Osteocyte (in vitro differentiated cells): Measurements from ENCODE around the gene RAP1GAP2. TPM values are rescaled to one million over a fixed set of nuclear protein-coding genes. Genes with fewer than 3 reads are reported as not detected.

ENCODE experiments used
- DNase-seq: peaks from one replicate; pipeline ENCODE4 v3.0.0; 2021; ENCODE audit warnings: mixed read lengths; ENCODE audit not compliant: unreplicated experiment; ENCODE audit errors: extremely low spot score
- H3K27ac Mint-ChIP-seq: one replicate; pipeline ENCODE4 v1.8.0; 2021; ENCODE audit warnings: mild to moderate bottlenecking, mixed read lengths; ENCODE audit not compliant: unreplicated experiment
- H3K27me3 Mint-ChIP-seq: one replicate; pipeline ENCODE4 v1.8.0; 2021; ENCODE audit warnings: mixed read lengths; ENCODE audit not compliant: unreplicated experiment
- H3K36me3 Mint-ChIP-seq: one replicate; pipeline ENCODE4 v1.8.0; 2021; ENCODE audit warnings: mixed read lengths; ENCODE audit not compliant: unreplicated experiment
- H3K4me1 Mint-ChIP-seq: one replicate; pipeline ENCODE4 v1.8.0; 2021; ENCODE audit warnings: mixed read lengths; ENCODE audit not compliant: unreplicated experiment
- H3K4me3 Mint-ChIP-seq: one replicate; pipeline ENCODE4 v1.8.0; 2021; ENCODE audit warnings: mild to moderate bottlenecking, moderate library complexity, mixed read lengths; ENCODE audit not compliant: unreplicated experiment
- H3K9me3 Mint-ChIP-seq: one replicate; pipeline ENCODE4 v1.8.0; 2021; ENCODE audit warnings: mixed read lengths; ENCODE audit not compliant: unreplicated experiment
- total RNA-seq: library from RNA; stranded (reverse); gene quantifications from 2 replicates; pipeline ENCODE4 v1.2.1, GENCODE V29; 2021
- TF ChIP-seq, protein P1 (sequence below): fragments of 200-600 bp; sonication (generic); IDR thresholded peaks from 2 replicates; pipeline ENCODE4 v1.5.0; 2021; ENCODE audit warnings: antibody characterized with exemption, mild to moderate bottlenecking, moderate library complexity

RAP1GAP2 gene
- total RNA-seq, 1 donor from 2014 or later: 6.3 TPM

DNA sequence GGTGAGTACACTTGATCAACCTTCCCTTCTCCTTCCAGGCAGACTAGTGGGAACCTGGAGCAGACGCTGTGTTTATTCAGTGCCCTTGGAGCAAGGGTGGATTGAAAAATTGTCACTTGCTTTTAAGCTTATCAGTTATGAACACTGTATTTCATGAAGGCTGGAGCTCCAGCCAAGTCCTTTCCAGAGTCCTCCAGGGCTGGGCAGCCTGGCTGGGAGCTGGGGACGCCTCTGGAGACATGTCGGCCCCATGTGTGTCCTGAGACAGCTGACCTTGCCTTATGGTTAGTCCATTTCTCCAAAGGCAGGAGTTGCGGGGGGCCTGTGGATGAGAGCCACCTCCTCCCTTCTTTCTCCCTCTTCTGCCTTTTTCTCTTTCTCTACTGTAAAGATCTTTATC is 67.0 kb downstream of the RAP1GAP2 start:
- TF ChIP-seq, protein P1, sequence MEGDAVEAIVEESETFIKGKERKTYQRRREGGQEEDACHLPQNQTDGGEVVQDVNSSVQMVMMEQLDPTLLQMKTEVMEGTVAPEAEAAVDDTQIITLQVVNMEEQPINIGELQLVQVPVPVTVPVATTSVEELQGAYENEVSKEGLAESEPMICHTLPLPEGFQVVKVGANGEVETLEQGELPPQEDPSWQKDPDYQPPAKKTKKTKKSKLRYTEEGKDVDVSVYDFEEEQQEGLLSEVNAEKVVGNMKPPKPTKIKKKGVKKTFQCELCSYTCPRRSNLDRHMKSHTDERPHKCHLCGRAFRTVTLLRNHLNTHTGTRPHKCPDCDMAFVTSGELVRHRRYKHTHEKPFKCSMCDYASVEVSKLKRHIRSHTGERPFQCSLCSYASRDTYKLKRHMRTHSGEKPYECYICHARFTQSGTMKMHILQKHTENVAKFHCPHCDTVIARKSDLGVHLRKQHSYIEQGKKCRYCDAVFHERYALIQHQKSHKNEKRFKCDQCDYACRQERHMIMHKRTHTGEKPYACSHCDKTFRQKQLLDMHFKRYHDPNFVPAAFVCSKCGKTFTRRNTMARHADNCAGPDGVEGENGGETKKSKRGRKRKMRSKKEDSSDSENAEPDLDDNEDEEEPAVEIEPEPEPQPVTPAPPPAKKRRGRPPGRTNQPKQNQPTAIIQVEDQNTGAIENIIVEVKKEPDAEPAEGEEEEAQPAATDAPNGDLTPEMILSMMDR: no peak
- Mint-ChIP-seq H3K4me3 (no peak overlapping the region), H3K36me3 (no peaks in the 10 kb centered on the region), H3K27me3 (no peaks in the 10 kb centered on the region), H3K4me1 (peaks cover 10% of the 10 kb centered on the region), H3K9me3 (no peaks in the 10 kb centered on the region), H3K27ac (no peak overlapping the region)
- DNase-seq: no peak

DNA sequence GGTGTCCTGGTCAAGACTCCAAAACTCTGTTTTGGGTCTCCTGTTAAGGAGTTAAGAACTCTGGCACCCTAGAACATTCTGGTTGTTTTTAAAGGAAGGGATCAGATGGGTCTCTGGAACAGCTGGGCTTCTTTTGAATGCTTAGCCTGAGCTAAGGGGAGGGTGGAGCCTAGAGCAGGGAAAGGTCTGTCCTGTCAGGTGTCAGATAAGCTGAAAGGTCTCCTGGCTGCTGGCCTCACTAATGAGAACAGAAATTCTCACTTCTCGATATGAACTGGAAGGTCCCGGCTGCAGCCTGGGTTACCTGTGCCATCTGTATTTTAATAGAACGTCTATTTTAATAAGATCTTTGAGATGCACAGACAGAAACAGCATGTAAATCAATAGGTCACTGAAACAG is 69.0 kb downstream of the RAP1GAP2 start:
- peaks cover 10% of the 10 kb centered on the region for H3K4me1 Mint-ChIP-seq
- no peaks in the 10 kb centered on the region for H3K27me3 Mint-ChIP-seq
- H3K36me3 Mint-ChIP-seq: no peaks in the 10 kb centered on the region
- no peak overlapping the region for H3K4me3 Mint-ChIP-seq
- no peaks in the 10 kb centered on the region for H3K9me3 Mint-ChIP-seq
- no peak for DNase-seq
- H3K27ac Mint-ChIP-seq: no peak overlapping the region
- TF ChIP-seq, protein P1: no peak

DNA sequence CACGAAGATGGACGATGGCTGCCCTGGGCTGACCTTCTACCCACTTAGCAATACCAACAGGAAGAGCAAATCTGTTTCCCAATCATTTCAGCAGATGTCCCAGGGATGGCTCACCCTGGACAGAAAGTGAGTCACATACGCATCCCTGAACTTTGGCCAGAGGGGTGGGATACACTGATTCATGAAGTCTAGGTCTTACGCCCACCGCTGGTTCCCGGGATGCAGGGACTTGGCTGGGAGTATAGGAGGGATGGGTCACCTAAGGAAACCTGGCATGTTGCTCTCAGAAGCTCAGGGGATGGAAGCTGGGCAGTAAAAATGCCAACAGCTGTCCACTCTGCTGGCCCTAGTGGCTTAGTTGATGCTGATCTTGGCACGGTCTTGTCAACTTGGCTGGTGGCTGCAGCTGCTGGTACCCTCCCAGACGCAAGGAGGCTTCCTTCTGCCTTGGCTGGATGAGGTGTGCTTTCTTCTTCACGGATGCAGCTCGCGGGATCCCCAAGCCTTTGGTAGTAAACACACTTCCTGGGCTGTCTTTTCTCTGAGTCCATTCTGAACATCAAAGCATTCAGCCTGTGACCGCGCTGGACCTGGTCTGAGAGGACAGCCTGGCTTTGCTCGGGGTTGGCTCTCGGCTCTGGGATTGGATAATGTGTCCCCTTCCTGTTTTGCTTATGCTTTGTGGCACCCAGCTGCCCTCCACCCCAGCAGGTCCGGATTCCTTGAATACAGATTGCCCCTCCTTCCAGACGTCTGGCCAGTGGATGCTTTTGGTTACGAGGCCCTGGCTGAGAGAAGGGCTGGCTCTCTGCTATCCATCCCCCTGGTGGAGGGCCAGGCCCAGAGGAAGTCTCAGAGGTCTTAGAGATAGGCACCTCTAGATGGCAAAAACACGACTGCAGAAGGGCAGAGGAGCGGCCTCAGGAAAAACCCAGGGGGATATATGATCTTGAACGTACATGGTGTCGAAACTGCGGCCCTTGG is 71.5 kb downstream of the RAP1GAP2 start:
- Mint-ChIP-seq H3K4me1 (peaks cover 10% of the 10 kb centered on the region), H3K4me3 (no peak overlapping the region), H3K36me3 (no peaks in the 10 kb centered on the region), H3K27me3 (no peaks in the 10 kb centered on the region), H3K27ac (peak overlapping the region; percentile 16), H3K9me3 (no peaks in the 10 kb centered on the region)
- TF ChIP-seq, protein P1: no peak
- no peak for DNase-seq

DNA sequence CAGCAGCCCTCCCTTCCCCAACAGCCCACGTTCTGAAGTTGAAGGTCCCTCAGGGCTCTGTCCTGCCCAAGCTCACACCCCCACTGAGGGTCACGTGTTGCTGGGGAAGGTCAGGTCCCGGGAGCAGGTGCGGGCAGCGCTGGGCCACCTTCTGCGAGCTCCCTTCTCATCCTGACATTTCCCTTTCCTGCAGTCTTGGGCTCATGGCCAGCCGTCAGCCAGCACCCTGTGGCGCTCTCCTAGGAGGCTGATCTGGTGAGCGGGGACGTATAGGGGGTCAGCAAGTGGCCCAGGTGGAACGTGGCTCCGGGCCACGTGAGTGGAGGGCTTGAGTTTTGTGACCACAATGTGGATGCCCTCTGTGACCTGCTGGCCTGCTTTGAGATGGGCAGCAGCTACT is 73.4 kb downstream of the RAP1GAP2 start:
- H3K9me3 Mint-ChIP-seq: no peaks in the 10 kb centered on the region
- peaks cover 10% of the 10 kb centered on the region for H3K4me1 Mint-ChIP-seq

DNA sequence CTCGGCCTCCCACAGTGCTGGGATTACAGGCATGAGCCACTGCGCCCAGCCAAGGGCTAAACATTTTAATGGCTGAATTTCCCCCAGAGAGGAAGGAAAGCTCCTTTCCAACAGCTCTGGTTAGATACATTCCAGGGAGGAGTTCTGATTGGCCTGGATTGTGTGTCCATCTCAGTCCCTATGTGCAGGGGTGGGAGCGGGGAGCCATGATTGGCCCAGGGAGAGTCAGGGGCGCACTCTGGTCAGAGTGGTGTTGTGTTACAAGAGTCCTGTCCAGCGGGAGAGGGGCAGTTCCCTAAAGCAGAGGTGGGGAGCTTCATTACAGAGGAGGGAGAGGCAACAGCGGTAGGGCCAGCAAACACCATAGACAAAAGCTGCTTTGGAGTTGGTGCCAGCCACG is 75.0 kb downstream of the RAP1GAP2 start:
- H3K27me3 Mint-ChIP-seq: no peaks in the 10 kb centered on the region
- peaks cover 10% of the 10 kb centered on the region for H3K4me1 Mint-ChIP-seq
- no peaks in the 10 kb centered on the region for H3K9me3 Mint-ChIP-seq
- TF ChIP-seq, protein P1: no peak
- H3K4me3 Mint-ChIP-seq: no peak overlapping the region
- H3K27ac Mint-ChIP-seq: no peak overlapping the region
- DNase-seq: no peak
- no peaks in the 10 kb centered on the region for H3K36me3 Mint-ChIP-seq

More for the DNA sequence above, 73.4 kb downstream of the RAP1GAP2 start:
- no peak for DNase-seq
- H3K27me3 Mint-ChIP-seq: no peaks in the 10 kb centered on the region
- TF ChIP-seq, protein P1: no peak
- H3K27ac Mint-ChIP-seq: no peak overlapping the region
- no peaks in the 10 kb centered on the region for H3K36me3 Mint-ChIP-seq
- H3K4me3 Mint-ChIP-seq: no peak overlapping the region
